NCI-H524 treated with DMSO at 0.1 percent for 48 hours (cell line): Measurements from ENCODE around the gene HSPBP1.

Source experiments
- DNase-seq: peaks from one replicate; lab custom pipeline; 2025; lab: John Stamatoyannopoulos, UW

Gene HSPBP1

DNA sequence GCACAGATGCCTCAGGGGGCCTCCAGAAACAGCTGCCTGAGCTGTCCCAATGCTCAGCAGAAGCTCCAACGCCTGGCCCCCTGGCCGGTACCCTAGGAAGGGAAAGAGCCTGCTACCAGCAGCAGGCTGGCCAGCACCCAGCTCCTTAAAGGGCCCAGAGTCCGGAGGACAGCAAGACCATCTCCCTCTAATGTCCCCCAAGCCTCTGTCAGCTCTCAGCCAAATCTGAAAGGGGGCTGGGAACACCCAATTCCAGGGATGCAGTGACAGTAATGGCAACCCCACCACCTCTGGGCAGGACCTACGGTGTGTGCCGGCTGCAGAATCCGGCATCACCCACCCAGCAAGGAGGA is 25.3 kb downstream of the HSPBP1 start:
- no peak for DNase-seq

DNA sequence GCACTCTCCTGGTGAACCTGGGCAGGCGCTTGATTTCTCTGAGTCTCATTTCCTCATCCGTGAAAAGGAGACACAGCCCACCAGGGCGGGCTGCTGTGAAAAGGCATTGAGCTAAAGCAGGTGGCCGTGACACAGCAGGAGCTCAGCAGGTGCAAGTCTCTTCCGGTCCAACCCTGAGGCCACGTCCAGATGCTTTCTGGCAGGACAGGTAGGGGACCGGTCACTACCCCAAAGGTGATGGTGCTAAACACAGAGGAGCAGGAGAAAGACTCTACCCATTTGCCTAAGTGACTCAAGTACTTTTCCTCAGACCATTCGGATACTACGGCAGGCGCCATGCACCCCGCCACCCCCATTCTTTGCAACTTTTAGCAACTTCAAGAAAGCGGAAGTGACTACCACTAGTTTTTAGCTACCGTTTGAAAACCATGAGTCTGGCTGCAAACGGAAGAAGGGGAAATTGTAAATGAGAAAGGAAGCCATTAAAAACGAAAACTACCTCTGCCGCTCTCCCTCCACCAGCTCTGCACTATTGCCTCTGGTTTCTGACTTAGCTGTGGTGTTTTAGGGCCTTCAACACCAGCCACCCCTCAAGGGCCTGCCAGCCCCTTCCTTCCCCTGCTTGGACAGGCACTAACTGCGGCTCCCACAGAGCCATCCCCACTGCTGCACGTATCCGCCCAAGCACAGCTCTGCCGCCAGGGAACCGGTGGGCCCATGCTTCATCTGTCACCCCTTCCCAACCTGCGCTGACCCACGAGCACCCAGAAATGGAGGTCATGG is 25.9 kb downstream of the HSPBP1 start:
- DNase-seq: no peak

DNA sequence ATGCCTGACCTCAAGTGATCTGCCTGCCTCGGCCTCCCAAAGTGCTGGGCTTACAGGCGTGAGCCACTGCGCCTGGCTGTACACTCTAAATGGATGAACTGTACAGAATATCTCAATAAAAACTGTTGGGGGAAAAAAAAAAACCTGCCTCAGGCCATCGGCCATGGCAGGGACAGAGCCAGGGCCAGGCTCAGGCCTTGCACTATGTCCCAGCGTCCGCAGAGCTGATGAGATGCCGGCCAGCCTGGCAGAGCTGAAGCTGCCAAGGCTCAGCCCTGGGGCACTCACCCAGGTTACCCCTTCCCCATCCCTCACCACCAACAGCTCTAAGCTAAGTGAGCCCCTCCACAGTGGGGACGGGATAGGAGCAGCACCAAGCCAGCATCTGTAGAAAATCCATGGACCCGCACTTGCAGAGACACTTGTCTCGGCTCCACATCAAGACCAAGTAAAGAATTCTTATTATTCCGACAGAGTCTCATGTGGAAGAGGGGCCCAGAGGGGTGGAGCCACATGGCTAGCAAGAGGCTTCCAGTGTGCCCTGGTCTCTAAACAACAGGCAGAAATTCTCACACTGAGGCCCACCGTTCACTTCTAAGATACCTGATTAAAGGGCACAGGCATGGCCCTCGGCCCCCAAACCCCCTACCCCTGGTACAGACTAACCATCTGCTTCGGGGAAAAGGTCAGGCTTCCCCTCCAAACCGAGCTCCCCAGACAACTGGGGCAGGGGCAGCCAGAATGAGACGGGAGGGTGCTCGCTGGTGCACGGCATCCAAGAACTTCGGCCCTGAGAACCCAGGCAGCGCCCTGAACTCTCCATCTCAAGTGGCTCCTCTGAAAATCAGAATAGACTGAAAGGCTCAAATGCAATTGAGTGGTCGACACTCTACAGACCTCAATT is 26.9 kb downstream of the HSPBP1 start:
- DNase-seq: no peak

DNA sequence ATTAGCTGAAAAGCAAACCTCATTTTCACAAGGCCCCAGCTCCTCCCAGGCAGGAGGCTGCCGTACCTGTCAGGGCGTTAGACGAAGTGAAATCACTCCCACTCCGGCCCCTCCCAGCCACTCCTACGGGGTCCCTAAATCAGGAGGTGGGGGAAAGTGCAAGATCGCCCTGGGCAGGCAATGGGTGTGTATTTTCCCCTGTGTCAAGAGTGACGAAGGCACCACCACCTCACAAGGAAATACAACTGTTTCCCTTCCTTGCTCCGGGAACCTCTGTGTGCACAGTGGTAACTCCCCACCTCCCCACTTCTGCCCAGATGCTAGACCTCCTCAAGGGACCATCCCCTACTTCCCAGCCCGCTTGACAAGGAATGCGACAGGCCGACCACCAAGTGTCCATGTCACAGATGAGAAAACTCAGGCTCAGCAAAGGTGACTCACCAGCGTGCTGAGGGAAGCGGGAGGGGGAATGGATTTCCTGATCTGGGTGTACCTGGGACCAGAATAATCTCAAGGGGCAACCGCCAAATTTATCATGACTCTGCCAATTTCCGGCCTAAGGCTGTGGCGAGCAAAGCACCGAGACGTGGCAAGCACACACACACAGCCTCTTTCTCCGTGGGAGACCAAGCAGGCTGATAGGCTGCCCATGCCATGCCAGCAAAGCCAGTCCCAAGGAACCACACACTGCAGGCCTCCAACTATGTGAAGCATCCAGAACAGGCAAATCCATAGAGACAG is 28.4 kb downstream of the HSPBP1 start:
- no peak for DNase-seq

DNA sequence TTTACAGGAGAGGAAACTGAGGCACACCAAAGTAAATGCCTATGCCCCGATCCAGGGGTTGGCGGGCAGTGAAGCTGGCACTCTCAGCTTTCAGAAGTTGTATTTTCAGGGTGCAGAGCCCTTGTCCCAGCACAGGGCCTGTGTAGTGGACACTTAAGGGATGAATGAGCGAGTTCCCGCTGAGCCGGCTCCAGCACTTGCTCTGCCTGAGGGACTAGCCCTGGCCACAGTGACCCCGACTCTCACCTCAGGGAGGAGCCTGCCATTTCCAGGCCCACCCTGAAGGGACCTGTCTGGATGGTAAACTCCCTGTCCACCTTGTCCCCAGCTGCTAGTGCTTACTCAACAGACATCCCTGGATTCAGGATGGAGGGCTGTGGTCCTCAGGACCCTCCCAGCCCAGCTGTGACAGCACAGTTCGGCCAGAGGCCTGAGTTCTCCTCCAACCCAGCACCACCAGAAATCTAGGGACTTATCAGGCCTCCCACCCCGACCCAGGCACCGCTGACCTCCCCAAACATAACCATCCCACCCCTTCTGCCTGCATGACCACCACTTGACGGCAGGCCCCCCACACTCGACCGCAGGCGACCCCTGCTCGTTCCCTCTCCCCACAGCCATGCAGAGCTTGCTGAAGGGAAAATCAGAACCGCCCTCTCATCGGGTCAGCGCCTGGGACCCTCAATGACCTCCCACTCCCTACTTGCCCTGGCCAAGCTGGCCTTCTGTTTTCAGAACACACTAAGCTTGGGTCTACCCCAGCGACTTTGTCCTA is 29.5 kb downstream of the HSPBP1 start:
- no peak for DNase-seq

DNA sequence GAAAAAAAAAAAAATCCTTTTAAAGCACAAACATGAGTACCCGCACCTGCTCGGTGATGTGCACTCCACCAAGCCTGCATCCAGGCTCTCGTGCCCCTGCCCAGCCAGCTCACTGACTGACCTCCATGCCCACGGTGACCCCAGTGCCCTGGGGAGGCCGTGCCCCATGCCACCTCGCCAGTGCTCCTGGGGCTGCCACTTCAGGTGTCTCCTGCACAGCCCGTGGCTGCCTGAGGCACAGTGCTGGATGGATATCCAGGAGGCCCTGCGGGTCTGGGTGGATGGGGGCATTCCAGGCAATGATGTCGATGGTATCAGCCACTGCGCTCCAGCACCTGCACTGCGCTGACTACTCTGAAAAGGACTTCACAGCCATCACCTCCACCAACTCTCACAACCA is 30.1 kb downstream of the HSPBP1 start:
- DNase-seq: no peak

DNA sequence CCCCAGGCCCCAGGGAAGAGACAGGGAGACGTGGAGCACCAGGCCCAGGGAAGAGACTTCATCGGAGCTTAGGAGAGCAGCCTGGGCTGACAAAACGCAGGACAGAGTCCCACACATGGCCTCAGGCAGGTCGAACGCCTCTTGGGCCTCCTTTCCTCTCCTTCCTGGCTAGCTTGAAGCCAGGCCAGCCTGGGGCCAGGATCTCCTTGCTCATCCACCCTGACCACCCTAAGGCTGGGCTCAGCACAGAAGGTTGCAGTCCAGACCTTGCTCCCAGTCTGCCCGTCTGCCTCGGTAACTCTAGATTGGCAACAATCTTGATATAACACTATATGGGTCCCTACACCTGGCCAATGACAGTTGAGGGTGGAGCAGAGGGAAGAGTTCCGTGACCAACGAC is 31.2 kb downstream of the HSPBP1 start:
- no peak for DNase-seq

DNA sequence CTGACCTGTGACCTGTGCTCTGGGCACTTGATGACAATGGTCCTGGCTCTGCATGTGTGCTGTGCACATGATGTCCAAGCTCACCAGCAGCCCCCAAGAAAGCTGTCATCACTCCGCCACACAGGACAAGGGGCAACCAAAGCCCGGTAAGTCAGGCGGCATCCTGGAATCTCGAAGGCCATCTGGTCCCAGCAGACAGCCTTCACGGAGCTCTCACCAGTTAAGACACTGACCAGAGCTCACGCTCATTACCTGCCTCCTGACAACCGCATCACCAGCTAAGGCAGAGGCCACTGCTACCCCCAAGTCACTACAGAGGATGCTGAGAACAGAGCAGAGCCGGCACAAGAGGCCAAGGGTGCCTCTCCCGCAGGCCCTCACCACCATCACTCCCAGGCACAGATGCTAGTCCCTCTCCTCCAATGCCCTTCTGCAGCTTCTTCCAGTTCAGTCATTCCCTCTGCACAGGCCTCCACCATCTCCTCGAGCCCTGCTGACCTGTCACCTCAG is 31.7 kb downstream of the HSPBP1 start:
- no peak for DNase-seq

DNA sequence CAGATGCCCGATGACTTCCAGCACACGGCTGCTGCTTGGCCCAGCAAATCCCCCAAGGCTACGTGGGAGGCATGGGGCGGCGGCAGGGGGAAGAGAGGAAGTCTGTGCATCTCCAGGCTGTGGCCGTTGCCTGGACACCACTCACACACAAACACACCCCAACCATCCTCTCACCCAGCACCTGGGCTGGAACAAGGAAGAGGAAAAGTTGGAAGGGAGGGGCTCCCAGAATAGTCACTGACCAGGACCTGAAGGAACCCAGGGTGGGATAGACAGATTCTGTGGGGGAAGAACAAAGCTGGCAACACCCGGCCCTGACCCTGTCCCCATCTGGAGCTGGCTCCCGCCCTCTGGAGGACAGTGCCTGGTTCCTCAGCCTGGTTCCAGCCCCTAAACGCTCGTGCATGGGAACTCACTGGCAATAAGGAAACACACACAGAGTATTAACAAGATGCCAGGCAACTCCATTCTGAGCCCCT is 32.2 kb downstream of the HSPBP1 start:
- DNase-seq: no peak

DNA sequence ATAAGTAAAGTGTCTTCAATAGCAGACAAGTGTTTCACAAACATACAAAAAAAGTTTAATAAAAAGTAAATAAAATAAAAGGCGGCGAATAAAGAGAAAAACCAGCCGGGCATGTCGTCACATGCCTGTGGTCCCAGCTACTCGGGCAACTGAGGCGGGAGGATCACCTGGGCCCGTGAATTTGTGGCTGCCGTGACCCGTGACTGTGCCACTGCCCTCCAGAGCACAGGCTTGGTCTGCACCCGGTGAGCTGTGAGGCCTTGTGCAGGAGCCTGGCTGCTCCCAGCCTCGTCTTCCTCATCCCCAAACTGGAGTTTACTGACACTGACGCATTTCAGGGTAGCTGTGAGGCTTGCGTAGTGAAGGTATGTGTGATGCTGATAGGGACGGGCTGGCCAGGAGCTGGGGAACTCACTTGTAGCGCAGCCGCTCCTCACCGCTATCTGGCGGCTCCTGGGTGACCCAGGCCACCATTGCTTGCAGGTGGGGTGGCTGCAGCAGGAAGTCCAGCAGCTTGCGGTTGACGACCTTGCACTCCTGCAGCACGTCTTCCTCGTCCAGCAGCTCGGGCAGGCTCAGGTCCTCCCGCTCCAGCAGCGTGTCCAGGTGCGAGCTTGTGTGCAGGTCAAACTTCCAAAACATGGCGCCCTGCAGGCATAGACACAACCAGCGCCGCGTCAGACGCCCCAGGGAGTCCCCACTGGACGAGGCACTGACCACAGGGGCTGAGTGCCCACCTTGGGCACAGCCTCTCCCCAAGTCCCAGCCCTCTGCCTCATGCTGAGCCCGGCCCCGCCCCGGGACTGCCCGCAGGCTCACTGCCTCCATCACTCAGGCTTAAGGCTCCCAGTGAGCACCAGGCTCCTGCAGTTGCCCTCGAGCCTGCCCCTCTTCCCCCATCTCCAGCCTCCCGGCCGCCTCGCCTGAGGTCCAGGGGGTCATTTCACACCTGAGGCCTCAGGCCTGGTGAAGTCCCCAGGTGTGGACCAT is 33.2 kb downstream of the HSPBP1 start:
- DNase-seq: no peak

DNA sequence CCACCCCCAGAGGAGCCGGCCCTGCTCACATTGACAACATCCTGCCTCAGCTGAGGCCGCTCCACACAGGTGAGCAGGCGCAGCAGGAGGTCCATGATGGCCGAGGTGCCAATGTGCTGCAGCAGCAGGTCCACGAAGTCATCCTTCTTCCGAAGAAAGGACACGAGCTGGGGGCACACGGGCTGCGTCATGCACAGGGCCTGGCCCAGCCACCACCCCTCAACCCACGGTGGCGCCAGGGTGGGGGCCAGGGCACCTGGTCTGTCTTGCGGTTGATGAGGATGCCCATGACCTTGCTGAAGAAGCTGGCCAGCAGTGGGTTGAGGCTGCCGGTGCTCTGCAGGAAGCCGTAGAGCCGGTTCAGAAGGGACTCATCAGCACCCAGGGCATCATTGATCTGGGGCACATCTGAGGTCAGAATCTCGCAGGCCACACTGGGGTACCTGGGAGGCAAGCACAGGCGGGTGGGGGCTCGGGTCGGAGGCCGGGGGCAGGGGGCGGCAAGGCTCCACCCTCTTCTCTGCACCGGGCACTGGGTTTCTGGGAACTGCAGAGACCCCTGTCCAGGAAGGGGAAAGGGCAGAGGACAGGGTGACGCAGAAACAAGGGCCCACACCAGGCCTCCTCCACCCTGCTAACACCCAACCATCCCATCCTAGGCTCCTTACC is 34.5 kb downstream of the HSPBP1 start:
- DNase-seq: no peak

DNA sequence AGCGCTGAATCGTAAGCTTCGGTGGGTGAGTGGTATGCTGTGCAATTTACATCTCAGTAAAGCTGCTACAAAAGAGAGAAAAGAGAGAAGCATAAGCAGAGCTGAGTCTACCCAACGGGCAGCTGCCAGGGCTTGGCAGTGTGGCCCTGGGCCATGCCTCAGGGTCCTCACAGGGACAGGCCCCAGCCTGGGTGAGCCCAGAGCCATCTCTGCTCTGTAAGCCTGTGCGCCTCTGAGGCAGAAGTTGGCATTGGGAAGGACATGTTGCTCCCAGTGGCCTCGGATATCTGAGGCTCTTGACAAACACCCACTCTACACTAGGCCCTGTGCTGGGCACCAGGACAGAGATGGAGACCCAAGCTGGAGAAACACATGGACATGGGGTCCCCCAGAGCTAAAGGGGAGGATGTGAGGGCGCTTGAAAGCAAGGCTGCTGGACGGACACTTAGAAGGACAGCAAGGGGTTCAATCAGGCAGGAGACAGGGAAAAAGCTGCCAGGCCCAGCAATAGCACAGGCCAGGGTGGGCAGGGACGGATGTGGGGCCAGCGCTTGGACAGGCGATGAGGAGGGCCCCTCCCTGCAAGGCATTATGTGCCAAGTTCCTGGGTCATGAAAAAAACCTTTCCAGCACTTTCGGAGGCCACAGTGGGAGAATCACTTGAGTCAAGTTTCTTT is 35.8 kb downstream of the HSPBP1 start:
- DNase-seq: no peak

DNA sequence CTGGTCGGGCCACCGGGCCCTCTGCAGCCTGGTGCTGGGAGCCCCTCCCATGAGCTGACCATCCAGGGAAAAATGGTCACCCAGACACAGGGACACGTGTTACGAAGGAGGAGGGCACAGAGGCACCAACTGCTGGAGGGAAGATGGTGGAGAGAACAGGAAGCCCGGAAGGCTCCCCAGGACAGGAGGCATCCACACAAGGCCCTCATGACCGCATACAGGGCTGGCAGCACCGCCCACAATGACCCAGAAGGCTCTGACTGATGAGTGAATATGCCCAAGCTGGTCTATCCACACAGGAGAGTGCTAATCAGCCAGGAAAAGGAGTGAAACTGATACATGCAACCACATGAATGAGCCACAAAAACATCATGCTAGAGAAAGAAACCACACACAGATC is 37.4 kb downstream of the HSPBP1 start:
- no peak for DNase-seq

DNA sequence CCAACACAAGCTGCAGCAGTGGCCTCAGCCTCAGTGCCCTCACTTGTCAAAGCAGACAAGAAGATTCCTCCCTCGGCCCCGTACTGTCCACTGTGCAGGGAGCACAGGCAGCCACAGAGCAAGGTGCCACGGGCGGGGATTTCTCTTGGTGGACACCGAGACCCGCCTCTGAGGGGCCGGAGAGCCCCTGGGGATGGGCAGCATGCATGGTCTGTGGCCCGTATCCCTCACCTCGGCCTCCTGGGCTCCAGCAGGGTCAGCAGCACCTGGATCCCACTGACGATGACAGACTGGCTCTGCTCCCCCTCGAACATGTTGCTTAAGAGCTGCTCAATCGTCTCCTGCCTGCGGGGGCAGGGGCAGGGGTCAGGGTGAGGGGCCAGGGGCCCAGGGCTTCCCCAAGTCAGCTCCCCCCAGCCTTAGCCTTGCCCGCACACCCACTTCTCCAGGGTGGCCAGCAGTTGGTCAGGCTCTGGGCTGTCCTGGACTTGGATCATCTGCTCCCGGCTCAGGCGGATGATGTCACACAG is 37.9 kb downstream of the HSPBP1 start:
- no peak for DNase-seq

DNA sequence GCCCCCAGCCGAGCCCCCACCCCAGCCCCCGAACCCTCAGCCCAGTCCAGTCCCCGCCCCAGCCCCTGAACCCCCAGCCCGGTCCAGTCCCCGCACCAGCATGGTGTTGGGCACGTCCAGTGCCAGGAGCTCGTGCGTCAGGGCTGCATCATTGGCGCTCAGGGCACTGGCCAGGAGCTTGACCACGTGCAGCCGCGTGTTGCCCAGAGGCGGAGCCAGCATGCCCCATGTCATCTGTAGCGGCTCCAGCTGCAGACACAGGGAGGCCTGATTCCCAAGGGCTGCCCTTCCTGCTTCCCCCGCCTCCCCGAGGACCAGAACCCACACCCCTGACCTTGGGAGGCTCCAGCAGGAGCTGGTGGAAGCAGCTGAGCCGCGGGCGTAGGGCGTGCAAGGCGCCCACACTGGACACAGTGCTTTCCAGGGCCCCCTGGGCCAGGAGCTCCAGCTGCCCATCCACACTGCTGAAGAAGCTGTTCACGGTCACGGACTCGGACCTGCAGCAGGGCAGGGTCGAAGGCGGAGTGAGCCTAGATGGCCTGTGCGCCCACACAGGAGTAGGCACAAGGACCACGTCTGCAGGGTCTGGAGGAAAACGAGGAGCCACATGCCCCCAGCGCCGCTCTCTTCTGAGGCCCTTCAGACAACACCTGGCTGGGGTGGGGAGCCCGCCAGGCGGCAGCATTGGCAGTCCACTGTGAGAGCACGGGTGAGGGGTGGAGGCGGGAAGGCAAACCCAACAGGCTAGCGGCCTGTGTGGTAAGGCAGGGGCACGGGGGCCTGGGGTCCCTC is 38.6 kb downstream of the HSPBP1 start:
- no peak for DNase-seq

DNA sequence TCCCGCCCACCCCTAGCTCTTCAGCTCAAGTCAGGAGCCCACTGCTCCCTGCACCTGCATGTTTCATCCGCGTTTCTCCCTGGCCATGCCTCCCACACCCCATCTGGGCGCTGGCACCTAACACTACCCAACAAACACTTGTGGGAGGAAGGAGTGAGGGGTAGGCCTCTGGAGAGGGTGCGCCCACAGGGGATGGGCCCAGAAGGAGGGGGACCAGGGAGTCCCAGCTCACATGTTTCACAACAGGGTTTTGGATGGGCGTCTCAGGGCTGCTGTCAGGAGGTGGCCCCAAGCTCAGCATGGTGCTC is 39.2 kb downstream of the HSPBP1 start:
- DNase-seq: no peak

DNA sequence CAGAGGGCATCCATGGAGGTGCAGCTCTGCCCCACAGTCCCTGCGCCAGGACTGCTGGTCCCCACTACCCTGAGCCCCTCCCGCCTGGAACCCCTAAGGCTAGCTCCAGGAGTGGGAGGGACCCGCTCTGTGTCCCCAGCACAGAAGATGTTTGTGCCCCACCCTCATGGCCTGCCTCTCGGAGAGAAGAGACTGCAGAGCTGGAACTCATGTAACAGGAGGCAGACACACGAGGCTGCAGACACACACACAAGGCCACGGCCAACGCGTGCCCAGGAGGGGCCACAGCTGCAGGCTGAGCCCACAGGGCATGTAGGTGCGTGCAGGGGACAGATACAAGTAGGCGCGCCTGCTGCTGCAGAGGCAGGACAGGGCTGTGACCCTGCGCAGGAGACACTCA is 40.9 kb downstream of the HSPBP1 start:
- no peak for DNase-seq

DNA sequence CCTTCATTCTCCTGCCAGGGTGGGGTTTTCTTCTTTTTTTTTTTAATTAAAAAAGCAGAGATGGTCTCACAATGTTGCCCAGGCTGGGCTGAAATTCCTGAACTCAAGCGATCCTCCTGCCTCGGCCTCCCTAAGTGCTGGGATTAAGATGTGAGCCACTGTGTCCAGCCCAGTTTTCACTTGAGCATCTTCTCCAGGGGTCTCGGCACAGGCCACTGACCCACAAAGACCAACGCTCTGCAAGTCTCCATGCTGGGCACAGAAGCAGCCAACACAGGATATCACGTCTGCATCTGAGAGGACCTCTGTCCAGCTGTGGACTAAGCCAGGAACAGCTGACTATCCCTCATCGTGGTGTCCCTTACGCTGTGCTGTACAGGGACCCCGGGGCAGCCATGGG is 41.9 kb downstream of the HSPBP1 start:
- DNase-seq: no peak
